GM04504 (cell line): Measurements from ENCODE around the gene CTNNA2.

Experiments
- DNase-seq: peaks from one replicate; pipeline ENCODE4 v3.0.0-alpha.2; 2012; ENCODE audit warnings: low read depth

Gene CTNNA2

GRCh38 chr2:79789811-79790210 lies 277.0 kb downstream of the CTNNA2 start:
- DNase-seq, result no peak

- no peak for DNase-seq
Measured at GRCh38 chr2:79792090-79792489, 279.2 kb downstream of the CTNNA2 start.

GRCh38 chr2:79793006-79793405 lies 280.2 kb downstream of the CTNNA2 start:
- no peak for DNase-seq

- no peak for DNase-seq
Measured at GRCh38 chr2:79796641-79797040, 283.8 kb downstream of the CTNNA2 start.

GRCh38 chr2:79798776-79799175 lies 285.9 kb downstream of the CTNNA2 start:
- no peak for DNase-seq

- no peak for DNase-seq
Measured at GRCh38 chr2:79799729-79800128, 286.9 kb downstream of the CTNNA2 start.

- no peak for DNase-seq
Measured at GRCh38 chr2:79801082-79801481, 288.2 kb downstream of the CTNNA2 start.

- no peak for DNase-seq
Measured at GRCh38 chr2:79817288-79817687, 304.4 kb downstream of the CTNNA2 start.

- DNase-seq, result no peak
Measured at GRCh38 chr2:79820281-79820680, 307.4 kb downstream of the CTNNA2 start.

- no peak for DNase-seq
Measured at GRCh38 chr2:79822136-79822535, 309.3 kb downstream of the CTNNA2 start.

GRCh38 chr2:79824086-79824786 lies 311.4 kb downstream of the CTNNA2 start:
- DNase-seq, result no peak

- no peak for DNase-seq
Measured at GRCh38 chr2:79827881-79828280, 315.0 kb downstream of the CTNNA2 start.

GRCh38 chr2:79830501-79830900 lies 317.6 kb downstream of the CTNNA2 start:
- DNase-seq, result no peak

GRCh38 chr2:79831961-79832360 lies 319.1 kb downstream of the CTNNA2 start:
- no peak for DNase-seq

- DNase-seq, result no peak
Measured at GRCh38 chr2:79832511-79833234, 319.8 kb downstream of the CTNNA2 start.

GRCh38 chr2:79833235-79833878 lies 320.5 kb downstream of the CTNNA2 start:
- no peak for DNase-seq

- DNase-seq, result no peak
Measured at GRCh38 chr2:79835911-79836310, 323.1 kb downstream of the CTNNA2 start.

GRCh38 chr2:79844011-79844410 lies 331.2 kb downstream of the CTNNA2 start:
- DNase-seq, result no peak

GRCh38 chr2:79846878-79847277 lies 334.0 kb downstream of the CTNNA2 start:
- no peak for DNase-seq

GRCh38 chr2:79849241-79849640 lies 336.4 kb downstream of the CTNNA2 start:
- DNase-seq, result no peak

GRCh38 chr2:79849949-79850348 lies 337.1 kb downstream of the CTNNA2 start:
- no peak for DNase-seq

GRCh38 chr2:79850912-79851311 lies 338.1 kb downstream of the CTNNA2 start:
- no peak for DNase-seq
